Breast epithelium (tissue), 3 donors: ENCODE data around the gene FLNC.

Experiments used
- POLR2A ChIP-seq: fragments of 450-650 bp; IDR thresholded peaks from one replicate; pipeline ENCODE4 v1.6.1; 2016; ENCODE audit warnings: antibody characterized with exemption, mild to moderate bottlenecking, moderate library complexity
- TF ChIP-seq, protein P1 (sequence below), 3 donors: fragments of 450-650 bp; IDR thresholded peaks; one replicate each; pipeline ENCODE4 v1.5.1; 2016 to 2017; ENCODE audit warnings: antibody characterized with exemption in 3 of 3, mild to moderate bottlenecking in 3 of 3, moderate library complexity in 3 of 3

DNA sequence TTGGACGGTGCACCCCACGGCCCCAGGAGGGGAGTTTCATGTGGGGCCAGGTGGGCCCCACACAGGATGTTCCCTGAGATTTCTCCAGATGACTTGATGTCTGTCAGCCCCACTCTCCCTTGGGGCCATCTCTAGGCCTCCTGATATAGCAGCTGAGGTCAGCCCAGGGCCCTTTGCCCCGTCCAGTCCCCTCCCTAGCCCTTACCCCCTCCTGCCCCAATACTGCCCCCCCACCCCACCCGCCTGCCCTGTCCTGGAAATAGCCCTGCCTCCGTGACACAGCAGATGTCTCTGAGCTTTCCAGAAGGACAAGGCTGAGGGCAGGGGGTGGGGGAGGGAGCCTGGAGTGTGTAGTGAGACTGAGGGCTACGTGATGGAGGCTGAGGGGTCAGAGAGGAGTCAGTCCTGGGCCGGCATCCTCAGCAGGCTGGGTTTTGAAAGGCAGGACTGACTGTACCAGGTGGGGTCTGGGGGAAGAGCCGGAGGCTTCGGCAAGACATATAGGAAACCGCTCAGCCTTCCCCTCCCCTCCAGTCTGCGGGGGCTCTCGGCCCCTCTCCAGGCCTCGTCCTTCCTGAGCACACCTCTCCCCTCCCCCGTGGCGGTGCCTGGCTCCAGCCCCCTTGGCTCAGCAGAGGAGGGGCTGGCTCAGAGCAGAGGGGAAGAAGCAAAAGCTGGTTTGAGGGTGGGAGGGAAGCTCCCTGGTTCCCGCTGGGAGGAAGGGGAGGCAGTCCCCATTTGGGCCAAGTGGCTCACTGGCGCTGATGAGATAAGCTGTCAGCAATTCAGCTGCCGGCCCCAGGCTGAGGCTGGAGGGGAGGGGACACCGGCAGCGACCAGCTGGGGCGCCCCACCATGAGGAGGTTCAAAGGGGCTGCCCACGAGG is 2.0 kb downstream of the FLNC start:
- TF ChIP-seq, protein P1, sequence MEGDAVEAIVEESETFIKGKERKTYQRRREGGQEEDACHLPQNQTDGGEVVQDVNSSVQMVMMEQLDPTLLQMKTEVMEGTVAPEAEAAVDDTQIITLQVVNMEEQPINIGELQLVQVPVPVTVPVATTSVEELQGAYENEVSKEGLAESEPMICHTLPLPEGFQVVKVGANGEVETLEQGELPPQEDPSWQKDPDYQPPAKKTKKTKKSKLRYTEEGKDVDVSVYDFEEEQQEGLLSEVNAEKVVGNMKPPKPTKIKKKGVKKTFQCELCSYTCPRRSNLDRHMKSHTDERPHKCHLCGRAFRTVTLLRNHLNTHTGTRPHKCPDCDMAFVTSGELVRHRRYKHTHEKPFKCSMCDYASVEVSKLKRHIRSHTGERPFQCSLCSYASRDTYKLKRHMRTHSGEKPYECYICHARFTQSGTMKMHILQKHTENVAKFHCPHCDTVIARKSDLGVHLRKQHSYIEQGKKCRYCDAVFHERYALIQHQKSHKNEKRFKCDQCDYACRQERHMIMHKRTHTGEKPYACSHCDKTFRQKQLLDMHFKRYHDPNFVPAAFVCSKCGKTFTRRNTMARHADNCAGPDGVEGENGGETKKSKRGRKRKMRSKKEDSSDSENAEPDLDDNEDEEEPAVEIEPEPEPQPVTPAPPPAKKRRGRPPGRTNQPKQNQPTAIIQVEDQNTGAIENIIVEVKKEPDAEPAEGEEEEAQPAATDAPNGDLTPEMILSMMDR (IDR thresholded peaks at IDR 0.05): no peak
- no peak for TF ChIP-seq POLR2A
